HG02610 (cell line): Measurements from ENCODE around the gene ELL2.

ENCODE experiments used
- ATAC-seq: cut with Tn5 transposase; IDR thresholded peaks from one replicate; pipeline ENCODE4 v1.9.1; 2021; ENCODE audit warnings: mild to moderate bottlenecking, moderate library complexity; ENCODE audit not compliant: unreplicated experiment

Gene ELL2

GRCh38 chr5:95884017-95884325 is 77.7 kb downstream of the ELL2 start:
- ATAC-seq = peak; percentile 86

GRCh38 chr5:95883185-95884016 is 78.2 kb downstream of the ELL2 start:
- peak; percentile 78 for ATAC-seq

DNA sequence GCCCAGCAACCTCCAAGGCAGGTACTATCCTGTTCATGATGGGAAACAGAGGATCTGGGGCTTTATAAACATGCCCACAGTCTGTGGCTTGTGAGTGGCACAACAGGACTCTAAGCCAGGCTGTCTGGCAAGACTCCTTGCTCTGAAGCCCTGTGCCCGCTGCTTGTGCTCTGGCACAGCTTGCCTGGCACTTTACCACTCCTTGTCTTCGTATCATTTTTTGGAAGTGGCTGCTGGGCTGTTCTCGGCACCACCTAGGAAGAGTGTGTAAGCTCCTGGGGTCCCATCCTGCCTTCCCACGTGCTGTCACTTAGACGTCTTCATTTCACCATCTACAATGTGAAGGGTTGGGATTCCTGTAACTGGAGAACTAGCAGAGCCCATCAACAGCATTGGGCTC is 79.8 kb downstream of the ELL2 start:
- no peak for ATAC-seq

DNA sequence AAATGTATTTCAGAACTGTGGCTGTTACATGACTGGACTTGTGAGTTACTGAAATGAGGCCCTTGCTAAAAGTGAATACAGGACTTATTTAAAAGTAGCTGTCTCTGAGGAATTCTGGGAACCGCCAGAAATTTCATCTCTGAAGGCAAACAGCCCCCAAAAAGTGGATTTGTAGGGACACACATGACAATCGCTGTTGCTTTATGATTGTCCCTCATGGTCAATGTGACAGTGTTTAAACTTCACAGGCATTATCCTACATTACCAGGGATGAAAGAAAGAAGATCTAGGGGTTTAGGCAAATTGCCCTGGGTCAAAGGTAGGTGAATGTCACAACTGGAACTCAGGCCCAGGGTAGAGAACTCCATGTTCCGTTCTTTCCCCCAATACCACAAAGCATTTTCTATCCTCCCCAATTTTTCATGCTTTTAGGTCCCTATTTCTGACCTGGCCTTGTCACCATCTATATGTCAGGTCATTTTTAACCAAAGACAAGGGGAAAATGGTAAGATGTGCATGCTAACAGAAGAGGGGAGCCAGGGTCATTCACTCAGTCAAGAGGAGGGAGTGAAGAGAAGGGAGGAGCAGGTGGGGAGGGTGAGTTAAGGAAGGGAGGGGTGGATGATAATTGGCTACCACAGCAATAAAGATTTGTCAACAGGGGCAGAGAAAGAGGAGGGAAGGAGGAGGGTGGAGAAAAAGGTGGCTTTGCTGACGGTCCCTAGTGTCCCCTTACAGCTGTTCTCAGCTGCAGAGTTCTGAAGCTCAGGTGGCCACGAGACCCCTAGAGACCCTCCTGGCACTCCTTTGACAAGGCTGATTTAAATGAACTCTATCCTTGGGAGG is 81.3 kb downstream of the ELL2 start:
- ATAC-seq = no peak

- no peak for ATAC-seq
These were observed 82.0 kb downstream of the ELL2 start for GRCh38 chr5:95879661-95880060.

GRCh38 chr5:95878417-95879323 is 83.0 kb downstream of the ELL2 start:
- ATAC-seq = peak; percentile 53

DNA sequence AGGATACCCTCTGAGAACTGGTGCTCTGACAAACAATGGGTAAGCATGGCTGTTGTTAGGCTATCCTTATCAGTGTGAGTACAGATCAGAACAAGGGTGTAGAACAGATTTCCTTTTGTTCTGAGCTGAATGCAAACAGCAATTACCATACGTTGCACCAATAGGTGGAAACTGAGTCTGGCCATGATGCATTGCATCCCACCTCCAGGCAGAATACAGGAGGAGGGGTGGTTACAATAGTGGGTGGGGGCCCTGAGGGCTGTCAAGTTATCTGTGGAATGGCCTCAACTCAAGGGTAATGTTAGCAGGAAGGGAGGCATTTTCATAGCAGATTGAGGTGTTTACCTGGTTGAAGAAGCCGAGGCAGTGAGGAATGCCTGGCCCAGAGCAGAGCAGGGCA is 84.9 kb downstream of the ELL2 start:
- no peak for ATAC-seq

DNA sequence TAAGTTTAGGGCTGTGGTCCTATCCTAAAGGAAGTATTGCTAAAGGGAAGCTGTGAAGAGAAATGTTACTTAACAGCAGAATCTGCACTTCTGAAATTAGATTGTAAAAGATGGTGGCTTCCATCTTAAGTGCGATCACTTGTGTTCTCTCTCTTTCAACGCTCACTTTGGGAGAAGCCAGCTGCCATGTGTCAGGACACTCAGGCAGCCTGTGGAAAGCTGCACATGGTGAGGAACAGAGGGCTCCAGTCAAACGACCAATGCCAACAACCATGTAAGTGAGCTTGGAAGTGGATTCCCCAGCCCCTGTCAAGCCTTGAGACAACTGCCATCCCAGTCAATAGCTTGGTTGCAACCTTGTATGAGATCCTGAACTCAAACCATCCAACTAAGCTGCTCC is 87.4 kb downstream of the ELL2 start:
- ATAC-seq = no peak

DNA sequence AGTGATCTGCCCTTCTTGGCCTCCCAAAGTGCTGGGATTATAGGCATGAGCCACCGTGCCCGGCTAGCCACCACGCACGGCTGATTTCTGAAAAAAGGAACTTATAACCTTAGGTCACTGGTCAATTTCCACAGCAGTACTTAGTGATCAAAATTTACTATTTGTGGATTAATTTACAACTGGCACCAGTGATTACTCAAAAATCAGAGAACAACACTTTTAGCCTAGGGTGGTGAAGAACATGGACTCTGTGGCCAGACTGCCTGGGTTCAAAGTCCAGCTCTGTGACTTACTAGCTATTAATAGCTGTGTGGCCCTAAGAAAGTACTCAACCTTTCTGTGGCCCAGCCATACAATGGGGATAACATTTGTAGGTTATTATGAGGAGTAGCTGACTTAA is 88.3 kb downstream of the ELL2 start:
- no peak for ATAC-seq

GRCh38 chr5:95872346-95873268 is 89.0 kb downstream of the ELL2 start:
- ATAC-seq = no peak

GRCh38 chr5:95871146-95871806 is 90.4 kb downstream of the ELL2 start:
- no peak for ATAC-seq

GRCh38 chr5:95870105-95870672 is 91.5 kb downstream of the ELL2 start:
- ATAC-seq = peak; percentile 54

DNA sequence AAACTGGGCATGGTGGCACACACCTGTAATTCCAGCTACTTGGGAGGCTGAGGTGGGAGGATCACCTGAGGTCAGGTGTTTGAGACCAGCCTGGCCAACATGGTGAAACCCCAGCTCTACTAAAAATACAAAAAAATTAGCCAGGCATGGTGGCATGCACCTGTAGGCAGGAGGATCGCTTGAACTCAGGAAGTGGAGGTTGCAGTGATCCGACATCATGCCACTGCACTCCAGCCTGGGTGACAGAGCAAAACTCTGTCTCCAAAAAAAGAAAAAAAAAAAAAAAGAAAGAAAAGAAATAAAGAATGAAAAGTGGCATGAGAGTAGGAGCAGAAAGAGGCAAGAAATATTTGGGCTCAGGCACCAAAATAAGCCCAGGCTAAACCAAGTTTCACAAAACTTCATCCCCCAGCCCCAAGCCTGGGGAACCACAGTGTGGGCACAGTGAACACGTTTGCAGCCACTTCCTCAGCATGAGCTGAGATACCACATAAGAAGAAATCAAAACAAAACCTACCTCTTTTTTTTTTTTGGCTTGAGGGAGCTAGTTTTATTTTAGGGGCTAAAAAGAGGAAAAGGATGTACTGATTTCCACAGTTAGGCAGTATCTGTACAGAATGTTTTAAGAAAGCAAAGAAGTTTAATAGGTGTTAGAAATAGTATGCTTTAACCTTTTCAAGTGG is 92.3 kb downstream of the ELL2 start:
- ATAC-seq = peak; percentile 54

- no peak for ATAC-seq
These were observed 93.5 kb downstream of the ELL2 start for GRCh38 chr5:95868136-95868535.

DNA sequence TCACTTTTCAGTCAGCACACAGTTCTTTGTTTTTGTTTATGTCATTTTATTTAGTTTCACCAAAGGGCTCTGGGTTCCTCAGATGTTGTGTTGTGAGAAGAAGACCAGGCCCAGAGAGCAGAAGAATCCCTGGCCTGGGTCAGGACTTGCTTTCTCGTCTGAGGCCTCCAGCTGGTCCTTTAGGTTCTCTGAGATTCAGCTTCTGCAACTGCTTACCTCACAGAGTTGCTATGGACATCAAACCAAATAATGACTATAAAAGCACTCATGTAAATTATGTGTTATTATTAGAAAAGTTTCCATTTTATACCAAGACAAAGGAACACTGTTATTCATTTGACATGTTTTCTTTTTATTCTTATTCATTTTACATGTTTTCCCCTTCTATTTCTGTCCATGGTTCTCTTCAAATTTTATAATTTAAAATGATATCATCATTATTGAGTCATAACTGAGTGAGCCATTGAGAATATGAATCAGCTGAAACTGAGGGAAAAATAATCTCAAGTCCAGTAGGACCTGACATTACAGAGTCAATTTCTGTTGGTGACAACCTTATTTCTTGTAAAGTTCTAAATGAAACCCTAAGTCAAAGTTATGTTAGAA is 95.1 kb downstream of the ELL2 start:
- no peak for ATAC-seq

- ATAC-seq = no peak
These were observed 96.6 kb downstream of the ELL2 start for GRCh38 chr5:95864944-95865504.

DNA sequence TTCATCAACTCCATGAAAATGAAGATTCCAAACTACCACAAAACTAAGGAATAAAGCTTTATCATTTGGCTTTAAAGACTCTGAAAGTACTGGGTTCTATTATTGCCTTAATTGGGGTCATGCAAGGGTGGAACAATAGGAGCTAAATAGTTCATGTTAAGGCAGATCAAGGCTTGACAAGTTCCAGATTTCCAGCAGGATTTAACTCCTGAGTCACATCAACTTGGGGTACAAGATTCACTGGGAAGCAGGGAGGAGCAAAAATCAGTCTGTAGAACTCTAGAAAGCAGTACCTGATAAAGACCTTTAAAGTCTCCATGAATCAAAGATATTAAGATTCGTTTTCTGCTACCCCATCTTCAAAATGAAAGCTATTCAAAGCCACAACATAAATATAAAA is 97.2 kb downstream of the ELL2 start:
- ATAC-seq = no peak

DNA sequence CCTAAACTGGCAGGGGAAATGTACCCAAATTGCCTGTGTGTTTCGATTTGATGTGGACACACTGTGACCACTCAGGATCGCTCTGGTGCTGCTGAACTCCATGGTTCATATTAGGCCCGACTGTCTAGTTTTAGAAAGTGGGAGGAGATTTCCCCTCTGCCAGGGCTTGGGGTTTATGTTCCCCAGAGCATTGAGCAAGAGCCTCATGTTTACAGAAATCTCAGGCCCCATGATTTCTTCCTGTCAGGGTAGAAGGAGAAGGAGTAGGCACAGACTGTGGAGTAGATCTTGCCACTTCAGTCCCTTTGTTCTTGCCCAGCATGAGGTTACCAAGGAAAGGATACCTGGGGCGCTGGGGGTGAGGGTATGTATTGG is 98.3 kb downstream of the ELL2 start:
- no peak for ATAC-seq
